GM18858 (cell line): ENCODE data around the gene GALNT2.

ENCODE experiments used
- ATAC-seq: cut with Tn5 transposase; IDR thresholded peaks from one replicate; pipeline ENCODE4 v1.9.1; 2021; ENCODE audit not compliant: unreplicated experiment

Gene GALNT2

GRCh38 chr1:230310381-230311163, 243.5 kb downstream of the GALNT2 start:
- no peak for ATAC-seq

- ATAC-seq: no peak
Measured at GRCh38 chr1:230312676-230313075, 245.6 kb downstream of the GALNT2 start.

DNA sequence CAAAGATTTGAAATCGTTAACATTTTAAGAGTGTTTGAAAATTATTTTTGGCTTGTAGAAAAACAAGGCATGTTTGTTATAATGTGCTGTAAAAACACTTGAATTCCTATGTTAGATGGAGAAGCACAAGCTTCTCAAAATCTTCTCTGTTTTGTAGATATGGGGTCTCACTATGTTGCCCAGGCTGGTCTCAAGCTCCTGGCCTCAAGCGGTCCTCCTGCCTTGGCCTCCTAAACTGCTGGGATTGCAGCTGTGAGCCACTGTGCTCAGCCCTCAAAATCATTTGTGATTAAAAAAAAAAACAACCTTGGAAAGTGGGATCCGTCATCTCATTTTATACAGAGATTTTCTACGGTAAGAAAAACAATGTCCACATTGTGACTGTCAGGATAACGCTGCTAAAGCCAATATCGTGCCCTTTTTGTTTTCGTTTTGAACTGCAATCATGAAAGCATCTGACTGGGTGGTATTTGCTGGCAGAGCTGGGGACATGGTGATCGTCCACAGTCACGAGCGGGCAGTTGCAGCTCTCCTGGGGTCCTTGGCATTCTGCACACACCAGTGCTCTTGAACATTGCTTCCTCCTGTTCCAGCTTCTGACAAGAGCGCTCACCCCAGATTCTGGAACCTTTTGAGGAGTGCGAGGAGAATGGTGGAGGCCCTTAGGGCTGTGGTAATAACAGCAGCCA, 246.6 kb downstream of the GALNT2 start:
- no peak for ATAC-seq

- ATAC-seq: no peak
Measured at GRCh38 chr1:230314142-230314470, 247.1 kb downstream of the GALNT2 start.

DNA sequence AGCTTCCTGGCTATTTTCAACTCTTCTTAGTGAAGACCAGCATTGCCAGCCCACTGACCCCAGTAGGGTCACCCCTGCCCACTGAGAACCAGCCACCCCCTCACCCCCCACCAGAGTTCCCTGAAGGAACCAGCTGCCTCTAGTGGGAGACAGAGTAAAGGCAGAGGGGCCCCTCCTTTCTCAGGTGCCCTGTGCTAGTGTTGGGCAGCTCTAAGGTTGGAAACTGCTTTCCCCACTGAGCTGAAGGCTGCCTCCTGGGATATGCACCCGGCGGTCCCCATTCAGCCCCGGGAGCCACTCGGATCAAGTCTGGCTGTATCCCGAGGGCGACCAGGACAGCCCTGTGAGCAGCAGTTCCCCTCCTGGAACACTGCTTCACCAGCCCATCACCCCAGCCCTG, 248.1 kb downstream of the GALNT2 start:
- ATAC-seq: no peak

DNA sequence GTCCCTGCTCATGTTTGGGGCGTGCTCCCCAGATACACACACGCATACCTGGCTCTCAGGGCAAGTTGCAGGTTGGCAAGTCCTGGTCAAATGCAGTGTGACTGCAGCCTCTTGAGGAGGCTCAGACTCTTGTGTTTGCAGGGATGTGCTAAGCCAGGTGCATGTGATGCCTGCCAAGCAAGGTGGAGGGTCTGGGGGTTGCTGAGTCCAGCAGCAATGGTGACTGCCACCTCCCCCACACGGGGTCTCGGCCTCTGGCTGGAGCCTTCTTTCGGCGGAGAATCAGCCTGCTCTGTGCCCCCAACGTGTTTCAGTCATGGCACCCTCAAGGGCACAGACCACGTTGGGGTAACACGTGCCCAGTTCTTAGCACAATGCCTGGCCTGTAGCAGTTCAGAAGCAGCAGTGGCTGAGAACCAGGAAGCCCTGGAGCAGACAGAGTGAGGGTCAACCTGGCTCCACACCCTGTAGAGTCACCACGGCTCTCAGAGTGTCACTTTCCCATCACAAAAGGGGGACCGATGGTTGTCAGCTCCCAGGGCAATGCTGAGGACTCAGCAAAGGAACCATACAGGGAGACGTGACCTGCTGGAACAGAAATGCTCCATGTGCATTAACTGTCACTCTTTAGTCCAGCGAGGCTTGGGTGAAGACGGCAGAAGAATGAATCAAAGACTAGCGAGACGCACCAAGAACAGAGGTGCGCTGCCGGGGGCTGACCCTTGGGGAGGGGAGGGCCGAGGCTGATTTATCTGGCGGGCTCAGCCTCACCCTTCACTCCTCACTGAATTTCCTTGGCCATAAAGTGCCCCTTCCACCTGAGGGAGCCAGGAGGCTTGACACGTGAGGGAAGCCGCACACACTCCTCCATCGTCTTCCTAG, 250.1 kb downstream of the GALNT2 start:
- no peak for ATAC-seq

DNA sequence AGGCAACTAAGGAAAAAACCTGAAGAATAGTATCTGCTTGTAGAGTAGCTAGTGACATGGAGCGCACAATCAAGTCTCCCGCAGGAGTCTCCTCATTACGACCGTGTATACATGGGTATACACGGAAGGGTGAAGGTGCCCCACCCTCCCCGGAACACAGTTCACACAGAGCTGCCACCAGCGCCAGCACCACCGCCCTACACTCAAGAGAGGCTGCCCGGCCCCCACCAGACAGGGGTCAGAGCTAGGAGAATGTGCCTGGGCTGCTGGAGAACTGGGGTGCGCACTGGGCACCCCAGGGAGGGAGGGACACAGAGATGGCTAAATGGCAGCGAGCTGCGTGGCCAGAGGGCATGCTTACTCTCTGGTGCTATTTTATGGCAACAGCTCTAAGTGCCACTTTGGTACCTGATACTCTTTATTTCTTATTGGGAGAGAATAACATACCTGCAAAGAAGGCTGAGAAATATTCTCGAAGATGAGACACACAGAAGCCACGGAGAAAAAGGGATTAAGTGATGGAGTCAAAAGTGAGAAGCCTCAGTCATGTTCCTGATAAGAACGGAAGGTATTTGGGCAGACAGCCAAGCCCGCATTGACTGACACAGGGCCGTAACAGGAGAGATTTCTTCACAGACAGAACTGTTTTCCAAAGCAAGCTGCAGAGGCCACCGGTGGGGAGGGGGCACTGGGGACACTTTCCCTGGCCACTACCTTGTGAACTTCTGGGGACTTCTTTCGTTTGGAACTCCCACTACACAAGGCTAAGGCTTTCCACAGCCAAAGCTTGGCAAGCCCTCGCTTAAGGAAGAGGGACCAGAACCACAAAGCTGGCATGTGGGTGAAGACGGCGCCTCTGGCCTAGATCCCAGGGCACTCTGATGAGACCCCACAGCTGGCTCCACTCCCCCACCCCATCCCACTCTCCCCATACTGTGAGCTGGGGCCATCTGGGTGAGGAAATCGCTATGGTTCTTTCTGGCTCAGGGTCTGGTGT, 251.1 kb downstream of the GALNT2 start:
- no peak for ATAC-seq

DNA sequence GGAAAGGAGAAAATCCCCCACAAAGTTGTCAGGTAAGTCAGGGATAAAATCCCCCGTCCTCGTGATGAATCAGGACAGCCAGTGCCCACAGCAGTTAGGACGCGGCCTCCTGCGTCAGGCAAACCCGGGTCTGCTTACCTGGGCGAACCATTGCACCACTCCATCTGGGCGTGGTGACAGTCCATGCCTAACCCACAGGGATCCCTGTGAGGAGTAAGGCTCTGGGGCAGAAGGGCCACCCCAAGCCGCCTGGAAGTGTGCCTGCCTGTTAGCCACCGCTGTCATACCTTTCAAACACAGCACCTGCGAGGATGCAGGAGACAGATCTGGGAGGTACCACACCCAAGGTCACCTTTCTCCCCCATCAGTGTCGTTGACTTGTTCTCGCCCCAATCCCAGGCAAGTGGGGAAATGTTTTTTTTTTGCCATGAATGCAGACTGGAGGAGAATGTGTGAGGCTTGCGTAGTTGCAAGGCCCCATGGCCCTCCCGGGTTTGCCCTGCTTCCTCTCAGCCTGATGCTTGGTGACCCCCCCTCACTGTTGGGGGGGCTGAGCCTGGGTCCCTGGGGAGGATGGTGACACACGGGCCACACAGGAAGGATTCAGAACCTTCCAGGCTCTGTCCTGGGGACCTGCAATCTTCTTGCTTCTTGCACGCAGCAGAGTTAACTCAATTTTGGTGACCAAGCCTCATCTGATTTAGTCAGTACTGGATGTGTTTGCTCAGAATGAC, 252.1 kb downstream of the GALNT2 start:
- ATAC-seq: no peak

- ATAC-seq: no peak
Measured at GRCh38 chr1:230320804-230321203, 253.8 kb downstream of the GALNT2 start.

DNA sequence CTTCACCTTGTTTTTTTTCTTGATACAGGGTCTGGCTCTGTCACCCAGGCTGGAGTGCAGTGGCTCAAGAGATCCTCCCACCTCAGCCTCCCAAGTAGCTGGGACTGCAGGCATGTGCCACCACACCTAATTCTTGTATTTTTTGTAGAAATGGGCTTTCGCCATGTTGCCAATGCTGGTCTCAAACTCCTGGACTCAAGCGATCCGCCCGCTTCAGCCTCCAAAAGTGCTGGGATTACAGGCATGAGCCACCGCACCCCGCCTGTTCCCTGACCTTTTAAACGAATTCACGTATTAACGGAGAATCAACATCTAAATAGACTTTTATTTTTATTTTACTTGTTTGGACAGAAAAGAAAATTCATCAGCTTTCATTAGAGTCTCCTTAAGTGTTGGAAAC, 254.3 kb downstream of the GALNT2 start:
- no peak for ATAC-seq

GRCh38 chr1:230321741-230322420, 254.8 kb downstream of the GALNT2 start:
- no peak for ATAC-seq

- no peak for ATAC-seq
Measured at GRCh38 chr1:230322421-230322756, 255.4 kb downstream of the GALNT2 start.

DNA sequence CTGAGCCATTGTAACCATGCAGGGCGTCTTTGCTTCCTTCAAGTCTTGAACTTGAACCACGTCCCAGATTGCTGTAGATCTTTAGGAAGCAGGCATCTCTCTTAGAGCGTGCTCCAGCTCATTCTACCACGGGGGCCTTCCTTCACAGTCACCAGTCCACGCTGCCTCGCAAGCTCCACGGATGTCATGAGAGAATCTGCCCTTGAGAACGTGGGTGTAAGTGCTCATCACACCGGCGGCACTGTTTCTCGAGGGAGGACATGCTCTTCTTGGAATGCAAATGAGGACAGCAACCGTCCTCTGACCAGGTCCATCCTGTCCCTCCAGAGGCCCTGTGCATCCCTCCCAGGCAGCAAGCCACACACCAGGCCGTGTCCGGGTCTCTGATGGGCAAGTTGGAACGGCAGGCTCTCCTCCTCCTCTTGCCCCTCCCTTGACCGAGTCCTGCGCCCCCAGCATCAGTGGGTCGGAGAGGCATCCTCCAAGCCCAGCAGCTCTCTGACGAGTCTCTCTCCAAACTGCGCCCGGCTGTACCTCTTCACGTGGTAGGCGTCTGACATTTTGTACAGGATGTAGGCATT, 256.0 kb downstream of the GALNT2 start:
- ATAC-seq: no peak

DNA sequence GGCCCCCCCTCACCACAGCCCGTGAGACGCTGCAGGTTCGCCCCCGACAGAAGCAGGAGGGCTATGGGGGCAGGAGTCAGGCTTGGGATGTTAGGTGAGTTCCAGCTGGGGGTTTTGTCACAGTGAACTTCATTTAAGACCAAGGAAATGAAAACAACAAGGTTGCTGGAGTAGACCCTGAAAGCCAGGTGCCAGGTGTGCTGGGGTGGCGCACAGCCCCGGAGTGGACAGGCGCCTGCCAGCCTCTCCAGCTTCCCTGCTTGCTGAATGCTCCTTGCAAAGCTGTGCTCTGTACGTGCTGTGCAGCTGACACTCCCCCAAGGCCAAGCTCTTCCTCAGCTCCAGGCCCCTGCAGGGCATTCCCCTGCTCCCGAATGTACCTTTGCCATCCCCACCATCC, 256.6 kb downstream of the GALNT2 start:
- ATAC-seq: no peak

GRCh38 chr1:230326971-230327891, 260.2 kb downstream of the GALNT2 start:
- ATAC-seq: no peak

DNA sequence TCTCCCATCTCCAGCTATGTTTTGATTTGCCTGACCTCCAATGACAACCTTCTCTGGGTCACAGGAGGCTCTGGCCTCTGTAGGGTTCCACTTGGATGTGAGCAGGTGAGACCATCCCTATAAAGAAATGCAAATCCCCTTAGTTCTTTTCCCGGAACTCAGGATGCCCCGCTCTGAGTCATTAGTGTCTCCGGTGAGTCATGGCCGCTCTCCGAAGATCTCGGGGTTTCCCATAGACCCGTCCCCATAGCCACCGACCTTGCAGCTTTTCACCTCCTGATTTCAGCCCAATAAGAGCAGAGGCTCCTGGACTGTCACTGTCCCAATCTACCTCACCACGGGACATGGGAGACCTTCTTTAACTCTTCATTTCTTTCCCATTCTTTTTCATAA, 260.9 kb downstream of the GALNT2 start:
- ATAC-seq: no peak

DNA sequence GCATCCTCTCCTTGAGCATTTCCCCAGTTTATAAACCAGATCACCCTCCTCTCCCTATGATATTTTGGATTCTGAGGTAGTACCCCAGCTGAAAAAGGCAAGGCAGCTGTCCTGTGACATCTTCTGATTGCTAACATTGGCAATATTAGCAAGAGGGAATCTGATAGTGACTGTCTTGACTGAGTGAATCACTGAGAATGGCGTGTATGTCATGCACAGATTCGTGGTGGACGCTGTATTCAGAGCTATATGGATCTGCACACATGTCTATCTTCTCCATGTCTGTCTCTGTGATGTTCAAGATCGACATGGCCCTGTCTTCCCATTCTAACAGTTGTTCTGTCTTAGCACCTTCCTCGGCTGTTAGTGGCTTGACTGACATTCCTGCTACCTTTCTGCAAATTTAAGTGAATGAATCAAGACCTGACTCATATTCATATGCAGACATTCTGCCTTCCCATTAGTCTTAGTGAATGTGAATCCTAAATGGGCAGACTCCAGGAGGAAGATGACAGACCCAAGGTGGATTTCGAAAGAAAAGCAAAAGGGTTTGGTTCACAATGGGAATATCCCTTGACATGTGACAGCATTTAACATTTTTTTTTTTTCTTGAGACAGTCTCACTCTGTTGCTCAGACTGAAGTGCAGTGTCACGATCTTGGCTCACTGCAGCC, 261.4 kb downstream of the GALNT2 start:
- no peak for ATAC-seq
